Mucosa of rectum (tissue), 2 donors: Measurements from ENCODE around the gene CARD18.

ENCODE experiments used
- H3K27ac ChIP-seq, 2 donors: one replicate each; pipeline ENCODE4 v1.7.0; 2013; ENCODE audit warnings: inconsistent platforms in 2 of 2, low read depth in 2 of 2, low read length in 2 of 2
- H3K27me3 ChIP-seq, 2 donors: one replicate each; pipeline ENCODE4 v1.7.0; 2013; ENCODE audit warnings: low read length in 2 of 2; ENCODE audit not compliant: control insufficient read depth in 2 of 2, insufficient read depth in 2 of 2
- H3K36me3 ChIP-seq, 2 donors: one replicate each; pipeline ENCODE4 v1.7.0; 2013; ENCODE audit warnings: low read length in 2 of 2; ENCODE audit not compliant: control insufficient read depth in 2 of 2, insufficient read depth in 2 of 2
- H3K4me1 ChIP-seq, 2 donors: one replicate each; pipeline ENCODE4 v1.7.0; 2013; ENCODE audit warnings: low read length in 2 of 2, mild to moderate bottlenecking in 1 of 2; ENCODE audit not compliant: control insufficient read depth in 2 of 2, insufficient read depth in 2 of 2
- H3K4me3 ChIP-seq, 2 donors: one replicate each; pipeline ENCODE4 v1.7.0; 2013; ENCODE audit warnings: low read length in 2 of 2
- H3K9ac ChIP-seq, 2 donors: one replicate each; pipeline ENCODE4 v1.7.0; 2013; ENCODE audit warnings: low read length in 2 of 2, low read depth in 1 of 2, mild to moderate bottlenecking in 1 of 2
- H3K9me3 ChIP-seq, 2 donors: one replicate each; pipeline ENCODE4 v1.7.0; 2013; ENCODE audit warnings: low read length in 2 of 2; ENCODE audit not compliant: control insufficient read depth in 2 of 2
- donor health status: healthy.
- donor health status: Normal muscosa, but diverticular disease.

The CARD18 gene, protein sequence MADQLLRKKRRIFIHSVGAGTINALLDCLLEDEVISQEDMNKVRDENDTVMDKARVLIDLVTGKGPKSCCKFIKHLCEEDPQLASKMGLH

DNA sequence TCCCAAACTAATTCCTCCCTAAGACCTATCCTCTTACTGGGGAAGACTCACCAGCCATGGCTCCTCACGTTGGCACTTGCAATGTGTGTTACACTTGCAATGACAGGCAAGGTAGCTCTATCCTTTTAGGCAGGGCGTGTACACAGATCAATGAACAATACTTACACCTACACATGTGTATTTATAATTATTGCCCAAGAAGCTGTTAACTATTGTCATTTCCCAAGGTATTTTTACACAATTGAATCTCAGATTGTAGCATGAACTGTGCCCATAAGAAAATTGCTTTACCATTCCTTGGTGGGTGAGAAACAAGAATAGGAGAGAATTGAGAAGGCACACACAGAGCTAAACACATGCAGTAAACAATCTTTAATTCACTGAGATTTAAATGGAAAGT, at the start of gene CARD18:
TSS of gene CARD18 (minus strand) at position 101 of the 400 bp plus-strand sequence. CDS start at position 58, 43 bp downstream.
- no peaks in the 10 kb centered on the region for H3K36me3 ChIP-seq
- H3K9me3 ChIP-seq, result no peaks in the 10 kb centered on the region
- H3K4me3 ChIP-seq, result no peak within 1 kb of the TSS
- no peak within 1 kb of the TSS for H3K9ac ChIP-seq
- H3K27ac ChIP-seq, result no peak within 1 kb of the TSS
- no peaks in the 10 kb centered on the region for H3K4me1 ChIP-seq
- H3K27me3 ChIP-seq, result no peaks in the 10 kb centered on the region

DNA sequence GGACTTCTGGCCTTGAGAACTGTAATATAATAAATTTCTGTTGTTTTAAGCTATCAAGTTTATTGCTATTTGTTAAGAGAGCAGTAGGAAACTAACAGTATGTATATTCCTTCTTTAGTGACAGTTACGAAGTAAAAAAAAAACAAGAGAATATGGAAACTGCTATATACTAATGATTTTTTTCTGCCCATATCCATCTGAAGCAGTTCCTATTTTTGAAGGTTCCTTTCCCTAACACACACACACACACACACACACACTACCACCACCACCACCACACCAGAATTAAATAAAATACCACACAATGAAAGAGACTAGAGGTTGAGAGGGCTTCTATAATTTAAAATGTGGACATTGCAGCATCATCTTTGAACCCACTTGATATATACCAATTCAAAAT, 44.4 kb upstream of the CARD18 start:
- Histone ChIP-seq H3K9me3 (no peaks in the 10 kb centered on the region), H3K27ac (no peak overlapping the region), H3K36me3 (no peaks in the 10 kb centered on the region), H3K9ac (no peak overlapping the region), H3K4me1 (no peaks in the 10 kb centered on the region), H3K4me3 (no peak overlapping the region), H3K27me3 (no peaks in the 10 kb centered on the region)

DNA sequence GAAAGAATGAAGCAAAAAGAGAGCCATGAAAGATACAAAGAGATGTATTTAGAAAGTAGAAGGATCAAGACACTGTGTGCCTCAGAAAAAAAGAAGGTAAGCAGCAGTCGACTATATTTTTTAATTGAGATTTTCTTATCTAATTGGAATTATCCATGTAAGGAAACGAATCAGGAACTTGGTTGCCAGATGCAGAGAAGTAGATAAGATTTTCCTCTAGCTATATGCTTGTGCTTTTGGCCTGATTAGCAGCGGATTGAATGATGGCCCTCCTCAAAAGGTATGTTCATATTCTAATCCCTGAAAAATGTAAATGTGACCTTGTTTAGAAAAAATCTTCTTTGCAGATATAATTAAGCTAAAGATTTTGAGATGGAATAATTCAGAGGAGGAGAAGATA, 43.9 kb upstream of the CARD18 start:
- no peaks in the 10 kb centered on the region for H3K9me3 ChIP-seq
- no peaks in the 10 kb centered on the region for H3K36me3 ChIP-seq
- H3K27ac ChIP-seq, result no peak overlapping the region
- H3K4me1 ChIP-seq, result no peaks in the 10 kb centered on the region
- no peak overlapping the region for H3K9ac ChIP-seq
- H3K4me3 ChIP-seq, result no peak overlapping the region
- no peaks in the 10 kb centered on the region for H3K27me3 ChIP-seq

DNA sequence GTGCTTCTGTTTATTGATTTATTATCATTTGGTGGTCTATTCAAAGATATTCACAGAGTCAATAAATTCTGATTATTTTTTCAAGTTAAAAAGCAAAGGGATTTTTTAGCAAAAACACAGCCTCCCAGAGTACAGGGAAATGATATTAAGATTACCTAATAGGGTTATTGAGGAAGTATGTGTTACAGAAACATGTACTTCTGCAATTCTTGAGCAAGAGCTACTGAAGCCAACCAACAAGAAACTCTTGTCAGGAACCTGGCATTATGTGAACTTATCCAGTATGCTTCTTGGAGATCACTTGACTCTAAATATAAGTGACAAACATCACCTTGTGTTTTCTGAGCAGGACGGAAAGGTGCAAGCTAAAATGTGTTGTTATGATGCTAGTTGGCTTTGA, 42.0 kb upstream of the CARD18 start:
- Histone ChIP-seq H3K9me3 (no peaks in the 10 kb centered on the region), H3K36me3 (no peaks in the 10 kb centered on the region), H3K4me1 (no peaks in the 10 kb centered on the region), H3K27me3 (no peaks in the 10 kb centered on the region), H3K9ac (no peak overlapping the region), H3K27ac (no peak overlapping the region), H3K4me3 (no peak overlapping the region)

DNA sequence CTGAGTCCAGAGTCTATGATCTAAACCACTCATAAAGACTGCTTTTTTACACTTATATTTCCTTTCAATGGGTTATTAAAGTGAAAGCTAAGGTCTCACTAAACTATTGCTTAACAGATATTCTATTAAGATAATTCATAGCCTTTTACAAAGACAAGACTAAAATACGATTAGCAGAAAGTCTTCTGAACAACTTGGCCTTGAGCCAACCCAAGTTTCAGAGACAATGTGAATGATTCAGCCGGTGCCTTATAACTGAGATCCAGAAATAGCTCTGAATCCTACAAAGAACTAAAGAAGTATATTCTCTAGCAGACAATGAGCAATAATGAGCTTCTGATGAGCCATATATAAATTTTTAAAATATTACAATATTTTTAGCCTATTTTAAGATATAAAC, 41.5 kb upstream of the CARD18 start:
- no peak overlapping the region for H3K4me3 ChIP-seq
- H3K9me3 ChIP-seq, result no peaks in the 10 kb centered on the region
- no peak overlapping the region for H3K27ac ChIP-seq
- no peaks in the 10 kb centered on the region for H3K27me3 ChIP-seq
- H3K36me3 ChIP-seq, result no peaks in the 10 kb centered on the region
- H3K9ac ChIP-seq, result no peak overlapping the region
- no peaks in the 10 kb centered on the region for H3K4me1 ChIP-seq

DNA sequence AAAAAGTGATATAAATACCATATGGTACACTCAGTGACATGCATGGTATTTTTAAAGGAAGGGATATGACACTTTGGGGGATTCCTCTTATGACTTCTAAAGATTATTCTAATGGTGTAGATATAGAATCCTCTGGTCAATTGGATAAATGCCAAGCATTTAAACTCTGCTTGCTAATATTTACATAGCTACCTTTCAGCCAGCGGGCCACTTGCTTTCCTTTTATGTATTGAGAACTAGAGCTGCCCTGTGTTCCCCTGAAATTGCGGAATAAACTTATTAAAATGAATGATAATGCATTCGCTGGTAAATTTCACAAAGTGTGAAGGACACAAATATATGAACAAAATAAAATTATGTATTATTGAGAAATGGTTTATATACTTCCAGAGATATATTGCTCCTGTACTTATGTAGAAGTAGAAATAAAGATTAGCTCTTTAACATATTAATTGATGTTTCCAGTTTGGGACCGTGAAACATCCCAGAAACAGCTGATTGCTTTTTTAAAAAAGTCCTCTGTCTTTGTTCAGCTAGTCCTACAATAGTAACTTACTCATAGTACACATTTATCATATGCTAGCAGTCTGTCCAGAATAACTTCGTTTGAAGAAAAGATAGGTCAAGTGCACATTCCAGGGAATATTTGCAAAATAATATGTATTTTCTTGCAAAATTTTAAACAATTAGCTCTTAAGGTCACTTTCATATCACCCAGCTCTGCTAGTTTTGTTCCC, 40.1 kb upstream of the CARD18 start:
- Histone ChIP-seq H3K4me3 (no peak overlapping the region), H3K27ac (no peak overlapping the region), H3K27me3 (no peaks in the 10 kb centered on the region), H3K36me3 (no peaks in the 10 kb centered on the region), H3K4me1 (no peaks in the 10 kb centered on the region), H3K9ac (no peak overlapping the region), H3K9me3 (no peaks in the 10 kb centered on the region)

DNA sequence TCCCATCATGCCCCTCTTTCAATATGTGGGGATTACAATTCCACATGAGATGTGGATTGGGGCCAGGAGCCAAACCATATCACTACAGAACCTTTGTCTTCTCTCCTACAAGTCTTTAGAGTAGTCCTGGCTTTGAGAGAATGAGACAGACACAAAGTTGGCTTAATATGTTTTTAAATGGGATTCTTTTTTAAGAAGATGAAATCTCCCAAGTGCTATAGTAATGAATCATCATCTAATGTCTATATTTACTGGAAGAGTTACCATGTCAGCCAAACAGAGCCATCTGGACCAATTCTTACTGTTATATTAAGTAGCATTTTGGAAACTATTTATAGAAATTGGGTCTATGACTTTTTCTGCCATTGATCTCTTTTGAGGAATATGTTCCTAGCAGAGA, 38.1 kb upstream of the CARD18 start:
- Histone ChIP-seq H3K9ac (no peak overlapping the region), H3K27ac (no peak overlapping the region), H3K4me3 (no peak overlapping the region), H3K9me3 (no peaks in the 10 kb centered on the region), H3K27me3 (no peaks in the 10 kb centered on the region), H3K36me3 (no peaks in the 10 kb centered on the region), H3K4me1 (no peaks in the 10 kb centered on the region)

DNA sequence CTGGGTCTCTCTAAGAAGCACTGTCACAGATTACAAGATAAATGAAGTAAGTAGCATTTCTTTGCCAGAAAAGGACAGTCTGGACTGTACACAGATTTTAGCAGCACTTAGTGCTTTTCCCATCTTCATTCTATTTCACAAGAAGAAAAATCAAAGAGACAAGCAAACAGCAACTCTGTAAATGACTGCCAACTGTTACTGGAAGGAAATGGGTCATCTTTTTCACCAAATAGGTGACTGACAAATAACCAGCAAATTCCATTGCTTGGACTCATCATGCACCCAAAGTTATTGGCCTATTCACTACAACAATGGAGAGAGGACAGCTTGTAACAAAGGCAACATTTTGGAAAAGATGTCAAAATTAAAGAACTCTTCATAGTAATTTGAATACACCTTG, 28.9 kb upstream of the CARD18 start:
- no peak overlapping the region for H3K9ac ChIP-seq
- H3K36me3 ChIP-seq, result no peaks in the 10 kb centered on the region
- H3K9me3 ChIP-seq, result no peaks in the 10 kb centered on the region
- H3K4me3 ChIP-seq, result no peak overlapping the region
- no peak overlapping the region for H3K27ac ChIP-seq
- H3K4me1 ChIP-seq, result no peaks in the 10 kb centered on the region
- H3K27me3 ChIP-seq, result no peaks in the 10 kb centered on the region

DNA sequence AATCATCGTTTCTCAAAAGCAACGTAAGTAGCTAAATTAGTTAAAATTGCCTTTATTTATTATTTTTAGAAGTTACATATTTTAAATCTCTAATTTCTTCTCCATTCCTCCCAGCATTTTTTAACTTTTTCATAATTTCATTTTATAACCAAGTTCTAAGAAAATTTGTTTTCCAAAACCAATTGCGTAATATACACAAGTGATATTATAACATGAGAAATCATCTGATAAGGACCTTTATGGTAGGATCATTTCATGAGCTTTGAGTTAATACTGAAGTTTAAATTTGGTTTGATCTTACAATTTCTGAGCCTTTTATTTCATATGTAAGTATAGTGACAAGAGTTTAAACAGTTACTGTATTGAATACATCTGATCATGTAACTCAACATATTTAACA, 27.7 kb upstream of the CARD18 start:
- Histone ChIP-seq H3K9ac (no peak overlapping the region), H3K9me3 (no peaks in the 10 kb centered on the region), H3K4me1 (no peaks in the 10 kb centered on the region), H3K27me3 (no peaks in the 10 kb centered on the region), H3K27ac (no peak overlapping the region), H3K36me3 (no peaks in the 10 kb centered on the region), H3K4me3 (no peak overlapping the region)

DNA sequence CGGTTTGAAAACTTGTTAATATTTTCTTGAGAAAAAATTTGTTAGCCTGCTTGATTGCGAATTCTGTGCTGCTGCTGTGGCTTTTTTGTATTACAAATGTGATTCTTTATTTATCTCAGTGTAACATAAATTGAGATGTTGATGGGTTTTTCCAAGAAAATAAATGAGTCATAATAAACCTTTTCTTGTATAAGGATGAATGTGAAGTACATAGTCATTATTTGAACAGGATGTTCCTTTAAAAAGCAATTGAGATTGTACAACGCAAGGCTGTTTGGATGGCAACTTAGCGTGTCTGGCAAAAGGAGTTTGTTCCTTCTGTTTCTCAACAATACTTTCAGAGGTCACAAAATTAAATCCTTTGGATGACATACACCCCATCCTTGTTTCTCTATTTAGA, 24.6 kb upstream of the CARD18 start:
- Histone ChIP-seq H3K4me3 (no peak overlapping the region), H3K27ac (no peak overlapping the region), H3K9me3 (no peaks in the 10 kb centered on the region), H3K36me3 (no peaks in the 10 kb centered on the region), H3K27me3 (no peaks in the 10 kb centered on the region), H3K4me1 (no peaks in the 10 kb centered on the region), H3K9ac (no peak overlapping the region)
